Nephron progenitor cell (in vitro differentiated cells): Measurements from ENCODE around the gene IL12RB2.

Source experiments
- DNase-seq: peaks from one replicate; pipeline ENCODE4 v3.0.0; 2021
- H3K27ac Mint-ChIP-seq: 2 replicates; pipeline ENCODE4 v1.8.0; 2021; ENCODE audit warnings: mild to moderate bottlenecking, moderate library complexity, mixed read lengths
- H3K27me3 Mint-ChIP-seq: 2 replicates; pipeline ENCODE4 v1.8.0; 2021; ENCODE audit warnings: mild to moderate bottlenecking, low read depth, mixed read lengths; ENCODE audit not compliant: poor library complexity
- H3K36me3 Mint-ChIP-seq: 2 replicates; pipeline ENCODE4 v1.8.0; 2021; ENCODE audit warnings: low read depth, mixed read lengths
- H3K4me1 Mint-ChIP-seq: 2 replicates; pipeline ENCODE4 v1.8.0; 2021; ENCODE audit warnings: mixed read lengths
- H3K4me3 Mint-ChIP-seq: 2 replicates; pipeline ENCODE4 v1.8.0; 2021; ENCODE audit warnings: mild to moderate bottlenecking, moderate library complexity, mixed read lengths
- H3K9me3 Mint-ChIP-seq: 2 replicates; pipeline ENCODE4 v1.8.0; 2021; ENCODE audit warnings: mild to moderate bottlenecking, moderate library complexity, mixed read lengths
- TF ChIP-seq, protein P1 (sequence below): fragments of 200-600 bp; sonication (generic); IDR thresholded peaks from 2 replicates; pipeline ENCODE4 v1.5.0; 2021; ENCODE audit warnings: antibody characterized with exemption

Gene IL12RB2

GRCh38 chr1:67316918-67317317 is 9.2 kb downstream of the IL12RB2 start:
- no peaks in the 10 kb centered on the region for H3K4me1 Mint-ChIP-seq
- no peak for DNase-seq
- no peak overlapping the region for H3K27ac Mint-ChIP-seq
- no peaks in the 10 kb centered on the region for H3K27me3 Mint-ChIP-seq
- H3K4me3 Mint-ChIP-seq: no peak overlapping the region
- TF ChIP-seq, protein P1, sequence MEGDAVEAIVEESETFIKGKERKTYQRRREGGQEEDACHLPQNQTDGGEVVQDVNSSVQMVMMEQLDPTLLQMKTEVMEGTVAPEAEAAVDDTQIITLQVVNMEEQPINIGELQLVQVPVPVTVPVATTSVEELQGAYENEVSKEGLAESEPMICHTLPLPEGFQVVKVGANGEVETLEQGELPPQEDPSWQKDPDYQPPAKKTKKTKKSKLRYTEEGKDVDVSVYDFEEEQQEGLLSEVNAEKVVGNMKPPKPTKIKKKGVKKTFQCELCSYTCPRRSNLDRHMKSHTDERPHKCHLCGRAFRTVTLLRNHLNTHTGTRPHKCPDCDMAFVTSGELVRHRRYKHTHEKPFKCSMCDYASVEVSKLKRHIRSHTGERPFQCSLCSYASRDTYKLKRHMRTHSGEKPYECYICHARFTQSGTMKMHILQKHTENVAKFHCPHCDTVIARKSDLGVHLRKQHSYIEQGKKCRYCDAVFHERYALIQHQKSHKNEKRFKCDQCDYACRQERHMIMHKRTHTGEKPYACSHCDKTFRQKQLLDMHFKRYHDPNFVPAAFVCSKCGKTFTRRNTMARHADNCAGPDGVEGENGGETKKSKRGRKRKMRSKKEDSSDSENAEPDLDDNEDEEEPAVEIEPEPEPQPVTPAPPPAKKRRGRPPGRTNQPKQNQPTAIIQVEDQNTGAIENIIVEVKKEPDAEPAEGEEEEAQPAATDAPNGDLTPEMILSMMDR: no peak
- H3K9me3 Mint-ChIP-seq: no peaks in the 10 kb centered on the region
- H3K36me3 Mint-ChIP-seq: no peaks in the 10 kb centered on the region

GRCh38 chr1:67317803-67318202 is 10.1 kb downstream of the IL12RB2 start:
- TF ChIP-seq, protein P1: no peak
- Mint-ChIP-seq H3K36me3 (no peaks in the 10 kb centered on the region), H3K27me3 (no peaks in the 10 kb centered on the region)

DNA sequence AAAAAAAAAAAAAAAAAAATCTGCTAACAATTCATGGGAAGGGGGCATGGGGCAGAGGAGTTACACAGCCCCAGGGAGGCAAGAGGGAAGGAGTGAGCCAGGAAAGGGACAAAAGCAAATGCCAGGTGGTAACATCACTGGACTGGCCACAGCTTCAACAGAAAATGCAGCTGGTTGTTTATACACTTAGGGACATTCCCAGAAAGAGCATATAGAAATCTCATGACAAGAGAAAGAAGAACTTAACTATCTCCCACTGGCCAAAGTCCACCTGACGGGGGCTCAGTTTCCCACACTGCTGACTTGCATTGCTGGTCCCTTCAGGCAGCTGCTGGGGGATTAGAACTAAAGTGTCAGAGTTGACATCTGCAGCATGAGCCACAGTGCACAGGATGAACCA is 14.8 kb downstream of the IL12RB2 start:
- peaks cover 6% of the 10 kb centered on the region for H3K27me3 Mint-ChIP-seq
- no peaks in the 10 kb centered on the region for H3K9me3 Mint-ChIP-seq
- H3K27ac Mint-ChIP-seq: no peak overlapping the region
- no peaks in the 10 kb centered on the region for H3K36me3 Mint-ChIP-seq
- no peaks in the 10 kb centered on the region for H3K4me1 Mint-ChIP-seq
- DNase-seq: no peak
- H3K4me3 Mint-ChIP-seq: no peak overlapping the region
- TF ChIP-seq, protein P1: no peak

More at GRCh38 chr1:67317803-67318202, 10.1 kb downstream of the IL12RB2 start:
- H3K4me1 Mint-ChIP-seq: no peaks in the 10 kb centered on the region
- no peaks in the 10 kb centered on the region for H3K9me3 Mint-ChIP-seq
- no peak for DNase-seq
- H3K27ac Mint-ChIP-seq: no peak overlapping the region
- H3K4me3 Mint-ChIP-seq: no peak overlapping the region

DNA sequence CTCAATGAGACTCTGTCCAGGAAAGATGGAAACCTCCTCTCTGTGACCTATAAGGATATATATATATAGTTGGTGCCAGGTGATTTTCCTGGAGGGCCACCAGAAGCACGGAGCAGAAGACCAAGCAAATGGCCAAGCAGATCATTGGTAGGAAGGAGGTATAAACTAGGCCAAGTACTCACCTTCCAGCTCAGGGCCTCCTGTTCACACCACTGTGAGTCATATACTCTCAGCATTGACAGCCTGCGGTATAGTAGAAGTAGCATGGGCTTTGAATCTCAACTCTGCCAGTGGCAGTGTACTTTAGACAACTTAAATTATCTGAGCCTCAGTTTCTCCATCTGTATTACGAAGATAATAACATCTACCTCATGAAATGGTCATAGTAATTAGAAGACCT is 15.4 kb downstream of the IL12RB2 start:
- Mint-ChIP-seq H3K4me1 (no peaks in the 10 kb centered on the region), H3K27ac (no peak overlapping the region), H3K36me3 (no peaks in the 10 kb centered on the region), H3K27me3 (peaks cover 6% of the 10 kb centered on the region), H3K9me3 (no peaks in the 10 kb centered on the region), H3K4me3 (no peak overlapping the region)
- no peak for DNase-seq
- TF ChIP-seq, protein P1: no peak

- H3K27ac Mint-ChIP-seq: no peak overlapping the region
- peaks cover 2% of the 10 kb centered on the region for H3K4me1 Mint-ChIP-seq
- peaks cover 6% of the 10 kb centered on the region for H3K27me3 Mint-ChIP-seq
- no peaks in the 10 kb centered on the region for H3K36me3 Mint-ChIP-seq
- H3K9me3 Mint-ChIP-seq: no peaks in the 10 kb centered on the region
- no peak overlapping the region for H3K4me3 Mint-ChIP-seq
- TF ChIP-seq, protein P1: no peak
- no peak for DNase-seq
Measured at GRCh38 chr1:67324068-67324467, 16.4 kb downstream of the IL12RB2 start.

DNA sequence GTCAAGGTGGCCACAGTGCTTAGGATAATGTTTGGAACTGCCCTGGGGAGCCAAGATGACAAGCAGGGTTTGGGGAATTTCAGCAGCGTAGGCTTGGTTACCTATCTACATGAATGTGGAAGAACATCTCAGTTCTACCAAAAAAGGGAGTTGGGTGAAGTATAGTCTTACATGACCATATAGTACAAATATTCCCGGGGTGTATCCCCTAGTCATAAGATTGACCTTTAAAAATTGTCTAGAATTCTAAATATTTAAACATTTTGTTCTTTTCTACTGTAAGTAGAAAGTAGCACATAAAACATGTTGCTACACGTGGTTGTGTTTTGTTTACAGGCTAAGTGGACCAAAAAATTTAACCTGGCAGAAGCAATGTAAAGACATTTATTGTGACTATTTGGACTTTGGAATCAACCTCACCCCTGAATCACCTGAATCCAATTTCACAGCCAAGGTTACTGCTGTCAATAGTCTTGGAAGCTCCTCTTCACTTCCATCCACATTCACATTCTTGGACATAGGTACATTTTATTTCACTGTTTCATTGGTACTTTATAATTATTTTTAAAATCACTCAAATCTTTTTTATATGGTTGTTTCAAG is 20.3 kb downstream of the IL12RB2 start:
- Mint-ChIP-seq H3K4me3 (no peak overlapping the region), H3K36me3 (no peaks in the 10 kb centered on the region), H3K27me3 (peaks cover 5% of the 10 kb centered on the region), H3K4me1 (peaks cover 12% of the 10 kb centered on the region), H3K9me3 (no peaks in the 10 kb centered on the region), H3K27ac (no peak overlapping the region)
- TF ChIP-seq, protein P1: no peak
- no peak for DNase-seq
